Cardiac muscle cell (in vitro differentiated cells and primary cell): ENCODE results near the gene TMEM205. TPM values are rescaled to one million over a fixed set of nuclear protein-coding genes. Genes with fewer than 3 reads are reported as not detected.

Experiments used
- DNase-seq, 2 donors: peaks; one replicate each; pipeline versions ENCODE4 v3.0.0 to v3.0.0-alpha.2; 2010 to 2017; ENCODE audit warnings: low read depth in 1 of 2, low spot score in 1 of 2
- H3K27ac ChIP-seq: fragments of 200-600 bp; sonication (generic); 2 replicates; pipeline ENCODE4 v1.5.1; 2016
- H3K27me3 ChIP-seq: fragments of 200-600 bp; sonication (generic); 2 replicates; pipeline ENCODE4 v1.6.0; 2016; ENCODE audit warnings: control low read depth
- H3K36me3 ChIP-seq: fragments of 200-600 bp; sonication (generic); 2 replicates; pipeline ENCODE4 v1.5.1; 2016; ENCODE audit warnings: control low read depth
- H3K4me1 ChIP-seq: fragments of 200-600 bp; sonication (generic); 2 replicates; pipeline ENCODE4 v1.8.1; 2017; ENCODE audit warnings: low read depth, mild to moderate bottlenecking, mixed run types
- H3K4me3 ChIP-seq: fragments of 200-600 bp; sonication (generic); 2 replicates; pipeline ENCODE4 v1.5.1; 2016; ENCODE audit warnings: mild to moderate bottlenecking
- H3K9me3 ChIP-seq: fragments of 200-600 bp; sonication (generic); 2 replicates; pipeline ENCODE4 v1.5.1; 2017; ENCODE audit warnings: low read depth, mild to moderate bottlenecking, control low read depth
- polyA plus RNA-seq: library from polyadenylated mRNA; unstranded; fragments of >200 nt; fragmentation: Nextera tagmentation; extraction: Ambion mirVana; gene quantifications from 2 replicates; pipeline ENCODE4 v1.2.1, GENCODE V29; 2016
- total RNA-seq: library from RNA; depleted of rRNA; stranded (reverse); fragments of >200 nt; gene quantifications from 2 replicates; pipeline ENCODE4 v1.2.3, GENCODE V29; 2016
- TF ChIP-seq, protein P1 (sequence below): IDR thresholded peaks from 2 replicates; pipeline ENCODE4 v1.5.1; 2012; ENCODE audit warnings: low read depth, mild to moderate bottlenecking, low read length

TMEM205 gene
- total and polyA plus RNA-seq, 2 experiments from 2014 or later, result 137 to 154 TPM

DNA sequence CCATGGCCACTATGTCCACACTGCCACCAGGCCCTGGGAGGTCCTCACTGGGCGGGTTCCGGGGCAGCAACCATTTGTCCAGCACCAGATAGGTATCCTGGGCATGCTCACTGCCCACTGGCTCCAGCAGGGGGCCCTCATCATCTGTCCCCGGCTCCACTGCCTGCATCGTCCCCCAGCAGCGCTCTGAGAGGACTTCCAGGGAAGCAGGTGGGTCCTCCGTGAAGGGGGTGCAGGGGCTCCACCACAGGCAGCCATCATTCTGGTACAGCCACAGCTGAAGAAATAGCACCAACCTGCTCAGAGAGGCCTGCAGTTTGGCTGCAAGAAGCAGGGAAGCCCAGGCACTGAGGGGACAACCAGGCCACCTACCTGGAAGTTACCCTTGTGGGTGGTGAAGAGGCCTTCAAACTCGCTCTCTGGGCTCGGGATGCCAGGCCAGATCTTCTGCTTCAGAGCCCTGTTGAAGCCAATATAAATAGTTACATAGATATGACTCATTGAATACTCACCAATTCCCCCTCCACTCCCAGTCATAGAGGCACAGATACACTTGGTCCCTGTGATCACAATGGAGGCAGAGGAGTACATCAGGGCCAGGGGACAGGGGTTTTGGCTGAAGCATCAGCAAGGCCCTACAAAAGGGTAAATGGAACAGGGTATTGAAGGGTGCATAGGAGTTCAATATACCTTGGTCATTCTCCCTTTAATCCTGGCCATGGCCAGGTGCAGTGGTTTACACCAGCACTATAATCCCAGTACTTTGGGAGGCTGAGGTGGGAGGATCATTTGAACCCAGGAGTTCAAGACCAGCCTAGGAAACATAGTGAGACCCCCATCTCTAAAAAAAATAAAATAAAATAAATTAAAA is 32.5 kb upstream of the TMEM205 start:
- Histone ChIP-seq H3K27me3 (no peaks in the 10 kb centered on the region), H3K9me3 (no peaks in the 10 kb centered on the region), H3K36me3 (no peaks in the 10 kb centered on the region), H3K4me1 (peaks cover 6% of the 10 kb centered on the region), H3K4me3 (no peak overlapping the region), H3K27ac (no peak overlapping the region)
- TF ChIP-seq, protein P1, sequence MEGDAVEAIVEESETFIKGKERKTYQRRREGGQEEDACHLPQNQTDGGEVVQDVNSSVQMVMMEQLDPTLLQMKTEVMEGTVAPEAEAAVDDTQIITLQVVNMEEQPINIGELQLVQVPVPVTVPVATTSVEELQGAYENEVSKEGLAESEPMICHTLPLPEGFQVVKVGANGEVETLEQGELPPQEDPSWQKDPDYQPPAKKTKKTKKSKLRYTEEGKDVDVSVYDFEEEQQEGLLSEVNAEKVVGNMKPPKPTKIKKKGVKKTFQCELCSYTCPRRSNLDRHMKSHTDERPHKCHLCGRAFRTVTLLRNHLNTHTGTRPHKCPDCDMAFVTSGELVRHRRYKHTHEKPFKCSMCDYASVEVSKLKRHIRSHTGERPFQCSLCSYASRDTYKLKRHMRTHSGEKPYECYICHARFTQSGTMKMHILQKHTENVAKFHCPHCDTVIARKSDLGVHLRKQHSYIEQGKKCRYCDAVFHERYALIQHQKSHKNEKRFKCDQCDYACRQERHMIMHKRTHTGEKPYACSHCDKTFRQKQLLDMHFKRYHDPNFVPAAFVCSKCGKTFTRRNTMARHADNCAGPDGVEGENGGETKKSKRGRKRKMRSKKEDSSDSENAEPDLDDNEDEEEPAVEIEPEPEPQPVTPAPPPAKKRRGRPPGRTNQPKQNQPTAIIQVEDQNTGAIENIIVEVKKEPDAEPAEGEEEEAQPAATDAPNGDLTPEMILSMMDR, result peak; percentile 71
- peak; percentile 45 to 77 for DNase-seq

DNA sequence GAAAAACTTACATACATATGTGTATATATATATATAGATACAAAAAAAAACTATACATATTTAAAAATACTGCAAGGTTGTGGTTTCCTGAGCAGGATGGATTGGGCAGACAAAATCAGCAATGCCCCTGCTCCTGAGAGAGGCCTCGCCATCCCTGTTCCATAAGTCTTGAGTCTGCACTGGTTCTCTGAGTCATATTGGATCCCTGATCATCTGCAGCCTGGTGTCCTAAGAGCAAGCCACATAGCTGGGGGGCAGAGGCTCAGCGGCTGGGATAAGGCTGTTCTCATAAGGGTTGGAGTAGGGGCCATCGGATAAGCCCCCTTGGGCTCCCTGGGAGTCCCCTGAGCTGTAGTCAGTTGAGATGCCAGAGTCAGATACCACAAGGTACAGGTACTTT is 31.7 kb upstream of the TMEM205 start:
- no peaks in the 10 kb centered on the region for H3K27me3 ChIP-seq
- peaks cover 6% of the 10 kb centered on the region for H3K4me1 ChIP-seq
- no peak overlapping the region for H3K27ac ChIP-seq
- TF ChIP-seq, protein P1, result no peak
- no peak for DNase-seq
- H3K4me3 ChIP-seq, result no peak overlapping the region
- no peaks in the 10 kb centered on the region for H3K36me3 ChIP-seq
- no peaks in the 10 kb centered on the region for H3K9me3 ChIP-seq

DNA sequence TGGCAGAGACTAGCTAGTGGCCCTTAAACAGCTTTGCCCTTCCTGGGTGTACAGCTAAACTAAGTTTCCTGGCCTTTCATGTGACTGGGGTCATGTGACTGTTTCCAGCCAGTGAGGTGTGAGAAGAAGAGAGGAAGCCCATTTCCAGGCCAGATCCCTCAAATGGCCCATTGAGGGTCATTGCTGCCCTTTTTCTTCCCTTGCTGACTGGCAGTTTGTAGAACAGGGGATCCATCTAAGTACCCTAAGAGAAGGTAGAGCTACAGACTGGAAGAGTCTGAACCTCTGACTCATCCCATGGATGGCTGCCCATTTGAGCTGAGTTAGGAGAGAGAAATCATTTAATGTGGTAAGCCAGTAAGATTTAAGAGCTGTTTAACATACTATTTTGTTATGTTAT is 31.2 kb upstream of the TMEM205 start:
- peaks cover 6% of the 10 kb centered on the region for H3K4me1 ChIP-seq
- H3K27ac ChIP-seq, result no peak overlapping the region
- peak in 1 of 2 donors; percentile 85 for DNase-seq

DNA sequence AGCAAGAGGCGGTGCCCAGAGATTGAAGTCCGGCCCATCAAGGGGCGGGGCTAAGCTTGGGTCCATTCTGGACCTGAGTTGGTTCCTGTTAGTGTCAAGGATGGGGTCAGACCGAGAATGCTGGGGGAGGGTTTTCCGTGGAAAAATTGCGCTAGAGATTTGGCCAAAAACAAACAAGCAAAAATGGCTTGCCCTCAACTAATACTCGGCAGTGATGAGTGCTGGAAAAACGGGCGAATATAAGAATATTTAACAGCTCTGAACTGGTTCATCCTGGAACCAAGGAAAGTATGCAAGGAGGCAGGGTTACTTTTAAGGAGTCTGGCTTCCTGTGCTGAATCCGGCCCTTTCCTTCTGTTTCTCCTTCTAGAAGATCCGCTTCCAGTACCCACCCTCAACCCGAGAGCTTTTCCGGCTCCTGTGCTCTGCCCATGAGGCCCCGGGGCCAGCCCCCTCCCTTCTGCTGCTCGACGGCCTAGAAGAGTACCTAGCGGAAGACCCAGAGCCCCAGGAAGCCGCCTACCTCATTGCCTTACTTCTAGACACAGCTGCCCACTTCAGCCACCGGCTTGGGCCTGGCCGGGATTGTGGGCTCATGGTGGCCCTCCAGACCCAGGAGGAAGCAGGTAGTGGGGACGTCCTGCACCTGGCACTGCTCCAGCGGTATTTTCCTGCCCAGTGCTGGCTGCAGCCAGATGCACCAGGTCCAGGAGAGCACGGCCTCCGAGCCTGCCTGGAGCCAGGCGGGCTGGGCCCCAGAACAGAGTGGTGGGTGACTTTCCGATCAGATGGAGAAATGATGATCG is 29.3 kb upstream of the TMEM205 start:
- H3K4me1 ChIP-seq, result peaks cover 6% of the 10 kb centered on the region
- DNase-seq, result peak in 1 of 2 donors; percentile 53
- peak overlapping the region; percentile 69 for H3K27ac ChIP-seq
- no peaks in the 10 kb centered on the region for H3K36me3 ChIP-seq
- H3K27me3 ChIP-seq, result no peaks in the 10 kb centered on the region
- no peaks in the 10 kb centered on the region for H3K9me3 ChIP-seq
- H3K4me3 ChIP-seq, result peak overlapping the region; percentile 19
- TF ChIP-seq, protein P1, result no peak

More for the DNA sequence above, 31.2 kb upstream of the TMEM205 start:
- Histone ChIP-seq H3K27me3 (no peaks in the 10 kb centered on the region), H3K9me3 (no peaks in the 10 kb centered on the region), H3K36me3 (no peaks in the 10 kb centered on the region), H3K4me3 (no peak overlapping the region)
- TF ChIP-seq, protein P1, result no peak

DNA sequence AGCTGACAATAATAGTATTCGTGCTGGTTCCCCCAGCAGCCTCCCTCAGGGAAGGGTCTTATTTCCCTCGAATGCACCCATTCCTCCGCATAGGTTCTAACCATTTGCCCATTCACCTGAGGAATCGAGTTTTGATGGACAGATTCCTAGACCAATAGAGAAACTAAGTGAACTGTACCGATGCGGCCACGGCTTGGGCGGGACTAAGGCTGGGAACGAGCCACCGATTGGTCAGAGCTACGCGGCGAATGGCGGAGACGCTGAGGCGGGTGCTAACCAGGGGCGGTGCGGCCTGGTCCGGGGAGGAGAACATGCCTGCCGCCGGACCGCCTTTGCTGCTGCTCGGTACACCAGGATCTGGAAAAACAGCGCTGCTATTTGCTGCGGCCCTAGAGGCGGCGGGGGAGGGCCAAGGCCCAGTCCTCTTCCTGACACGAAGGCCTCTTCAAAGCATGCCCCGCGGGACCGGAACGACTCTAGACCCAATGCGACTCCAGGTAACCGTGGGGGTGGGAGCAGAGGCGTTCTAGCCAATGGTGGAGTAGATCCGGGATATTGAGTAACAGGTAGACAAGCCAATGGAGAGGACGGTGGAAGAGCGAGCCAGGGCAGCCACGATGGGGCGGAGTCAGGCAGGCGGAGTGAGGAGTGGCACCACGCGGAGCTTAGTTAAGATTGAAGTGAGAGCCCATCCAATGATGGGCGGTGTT is 28.5 kb upstream of the TMEM205 start, which contains the start of gene SWSAP1:
TSS of gene SWSAP1 (plus strand) at position 234 of the 710 bp plus-strand sequence. CDS start at position 249, 15 bp downstream.
- Histone ChIP-seq H3K36me3 (no peaks in the 10 kb centered on the region), H3K9me3 (no peaks in the 10 kb centered on the region), H3K27ac (peak within 1 kb of the TSS; percentile 94), H3K27me3 (no peaks in the 10 kb centered on the region), H3K4me1 (peaks cover 6% of the 10 kb centered on the region), H3K4me3 (peak within 1 kb of the TSS; percentile 53)
- DNase-seq, result peak; percentile 99 to 100
- TF ChIP-seq, protein P1, result no peak
